Effector CD4-positive, alpha-beta T cell (primary cell): ENCODE measurements around the gene OXSR1.
"Not testable (repeated sequence)": the region's sequence is repeated elsewhere in the genome, so short reads cannot be mapped to it uniquely, and the experiment has no call there.

Source experiments
- DNase-seq: peaks from one replicate; pipeline ENCODE4 v3.0.0-alpha.2; 2020

OXSR1 gene

DNA sequence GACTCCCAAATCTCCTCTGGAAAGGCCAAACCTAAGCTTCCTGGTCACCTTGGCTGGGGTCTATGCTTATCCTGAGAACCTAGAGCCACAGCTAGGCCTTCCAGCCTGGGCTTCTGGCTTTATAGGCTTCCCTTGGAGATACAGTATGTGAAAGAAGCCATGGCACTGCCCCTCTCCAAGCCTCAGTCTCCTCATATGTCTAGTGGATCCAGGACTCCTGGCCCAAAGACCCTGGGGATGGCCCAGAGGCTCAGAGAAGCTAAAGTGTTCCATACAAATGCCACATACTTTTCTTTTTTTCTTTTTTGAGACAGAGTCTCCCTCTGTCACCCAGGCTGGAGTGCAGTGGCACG lies 37.1 kb upstream of the OXSR1 start:
- DNase-seq: no peak

DNA sequence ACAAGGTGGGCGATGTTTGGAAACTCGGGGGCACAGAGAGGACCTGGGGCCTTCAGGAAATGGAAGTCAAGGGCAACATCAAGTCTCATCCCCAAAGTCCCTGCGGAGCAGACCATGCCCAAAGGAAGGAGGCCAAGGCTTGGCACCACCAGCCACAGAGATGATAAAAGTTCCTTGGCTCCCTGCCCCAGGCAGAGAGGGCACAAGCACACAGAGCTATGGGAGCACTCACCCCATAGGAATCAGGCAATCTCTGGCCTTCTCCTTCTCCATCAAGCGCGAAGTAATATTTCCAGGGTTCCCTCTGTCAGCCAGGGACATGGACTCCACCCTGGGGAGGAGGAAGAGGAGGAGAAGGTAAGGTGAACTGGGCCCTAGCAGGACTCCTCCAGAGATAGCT lies 36.3 kb upstream of the OXSR1 start:
- DNase-seq: no peak

DNA sequence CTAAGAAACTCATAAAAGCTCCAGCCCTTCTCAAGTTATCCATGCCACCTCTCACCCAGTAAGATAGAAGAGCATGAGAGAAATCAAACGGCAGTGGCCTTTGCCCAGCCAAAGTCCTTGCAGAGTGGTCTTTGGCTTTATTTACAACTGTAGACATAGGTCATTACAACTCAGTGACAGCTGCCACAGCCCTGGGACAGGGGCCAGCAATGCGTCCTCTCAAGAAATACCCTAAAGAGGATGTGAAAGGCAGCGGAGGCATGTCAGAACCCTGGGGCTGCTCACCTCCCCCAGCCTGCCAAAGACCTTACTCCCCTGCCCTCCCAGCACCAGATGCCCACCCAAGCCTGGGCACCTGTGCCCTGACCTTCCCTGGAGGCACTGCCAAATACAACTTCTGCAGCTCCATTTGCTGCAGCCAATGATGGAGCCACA lies 34.7 kb upstream of the OXSR1 start:
- no peak for DNase-seq

- DNase-seq: no peak
Observed at GRCh38 chr3:38131621-38132369, 33.5 kb upstream of the OXSR1 start.

DNA sequence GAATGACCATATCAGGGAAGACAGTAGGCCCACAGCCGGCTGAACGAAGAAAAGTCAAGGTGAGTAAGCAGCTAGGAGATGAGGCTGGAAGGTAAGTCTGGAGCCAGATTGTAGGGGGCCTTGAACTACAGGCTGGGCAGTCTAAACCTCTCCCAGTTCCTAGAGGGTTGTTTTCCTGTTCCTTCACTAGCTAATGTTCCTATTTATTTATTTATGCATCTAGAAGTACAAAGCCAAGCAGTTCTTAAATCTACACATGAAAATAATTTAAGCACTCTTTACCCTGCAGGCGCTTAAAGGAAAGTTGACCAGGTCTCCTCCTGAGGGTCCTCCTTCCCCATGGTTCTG lies 32.2 kb upstream of the OXSR1 start:
- no peak for DNase-seq

- no peak for DNase-seq
Observed at GRCh38 chr3:38133557-38134405, 31.6 kb upstream of the OXSR1 start.

- DNase-seq: not testable (repeated sequence)
Observed at GRCh38 chr3:38134517-38135143, 30.7 kb upstream of the OXSR1 start.

DNA sequence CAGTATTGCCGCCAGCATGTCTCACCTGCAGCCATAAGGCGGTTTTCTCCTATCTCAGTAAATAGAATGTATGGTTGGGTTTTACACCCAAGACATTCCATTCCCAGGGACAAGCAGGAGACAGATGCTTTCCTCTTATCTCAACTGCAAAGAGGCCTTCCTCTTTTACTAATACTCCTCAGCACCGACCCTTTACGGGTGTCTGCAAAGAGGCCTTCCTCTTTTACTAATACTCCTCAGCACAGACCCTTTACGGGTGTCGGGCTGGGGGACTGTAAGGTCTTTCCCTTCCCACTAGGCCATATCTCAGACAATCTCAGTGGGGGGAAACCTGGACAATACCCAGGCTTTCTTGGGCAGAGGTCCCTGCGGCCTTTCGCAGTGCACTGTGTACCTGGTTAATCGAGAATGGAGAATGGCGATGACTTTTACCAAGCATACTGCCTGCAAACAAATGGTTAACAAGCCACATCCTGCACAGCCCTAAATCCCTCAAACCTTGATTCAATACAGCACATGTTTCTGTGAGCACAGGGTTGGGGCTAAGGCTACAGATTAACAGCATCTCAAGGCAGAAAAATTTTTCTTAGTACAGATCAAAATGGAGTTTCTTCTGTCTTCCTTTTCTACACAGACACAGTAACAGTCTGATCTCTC lies 29.6 kb upstream of the OXSR1 start:
- DNase-seq: not testable (repeated sequence)

GRCh38 chr3:38136393-38136776 lies 29.0 kb upstream of the OXSR1 start:
- DNase-seq: no peak

- DNase-seq: peak; percentile 95
Observed at GRCh38 chr3:38136777-38137614, 28.3 kb upstream of the OXSR1 start, which contains the start of gene ACAA1. ACAA1 (minus strand) TSS chr3:38137127; CDS start chr3:38137035, 92 bp downstream.

DNA sequence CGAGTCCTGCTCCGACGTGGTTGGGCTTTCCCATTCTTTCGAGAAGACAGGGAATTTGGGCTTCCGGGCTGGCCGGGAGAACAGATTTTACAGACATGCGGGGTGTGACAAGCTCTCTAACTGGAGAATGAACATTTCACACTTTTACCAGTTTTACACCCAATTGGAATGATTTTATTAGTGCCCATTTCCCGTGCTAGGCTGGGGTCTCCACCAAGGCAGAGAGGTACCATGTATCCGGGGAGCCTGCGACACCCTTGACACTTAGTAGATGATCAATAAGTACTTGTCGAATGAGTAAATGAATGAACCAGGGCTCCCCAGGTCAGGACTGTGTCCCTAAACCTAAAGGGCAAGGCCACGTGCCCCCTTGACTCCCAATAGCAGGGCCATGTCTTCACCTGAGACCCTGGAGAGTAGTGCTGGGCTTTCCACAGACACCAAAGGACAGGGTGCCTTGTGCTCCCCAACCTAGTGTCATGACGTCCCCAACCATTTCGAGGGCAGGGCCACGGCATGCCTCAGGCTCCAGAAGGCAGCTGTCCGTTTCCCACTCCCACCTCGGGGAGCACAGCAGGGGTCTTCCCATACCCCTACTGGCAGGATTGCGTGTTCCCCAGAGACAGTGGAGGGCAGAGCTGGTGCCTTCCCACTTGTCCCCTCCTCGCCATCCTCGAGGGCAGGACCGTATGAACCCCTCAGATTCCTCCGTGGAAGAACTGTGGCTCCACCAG lies 27.6 kb upstream of the OXSR1 start:
- peak; percentile 13 for DNase-seq

- DNase-seq: peak; percentile 78
Observed at GRCh38 chr3:38138349-38139190, 26.8 kb upstream of the OXSR1 start, which contains the start of gene MYD88. MYD88 (plus strand) TSS chr3:38138661; CDS start chr3:38138701, 40 bp downstream.

- no peak for DNase-seq
Observed at GRCh38 chr3:38139191-38139590, 26.1 kb upstream of the OXSR1 start.

- no peak for DNase-seq
Observed at GRCh38 chr3:38139652-38140051, 25.7 kb upstream of the OXSR1 start.

DNA sequence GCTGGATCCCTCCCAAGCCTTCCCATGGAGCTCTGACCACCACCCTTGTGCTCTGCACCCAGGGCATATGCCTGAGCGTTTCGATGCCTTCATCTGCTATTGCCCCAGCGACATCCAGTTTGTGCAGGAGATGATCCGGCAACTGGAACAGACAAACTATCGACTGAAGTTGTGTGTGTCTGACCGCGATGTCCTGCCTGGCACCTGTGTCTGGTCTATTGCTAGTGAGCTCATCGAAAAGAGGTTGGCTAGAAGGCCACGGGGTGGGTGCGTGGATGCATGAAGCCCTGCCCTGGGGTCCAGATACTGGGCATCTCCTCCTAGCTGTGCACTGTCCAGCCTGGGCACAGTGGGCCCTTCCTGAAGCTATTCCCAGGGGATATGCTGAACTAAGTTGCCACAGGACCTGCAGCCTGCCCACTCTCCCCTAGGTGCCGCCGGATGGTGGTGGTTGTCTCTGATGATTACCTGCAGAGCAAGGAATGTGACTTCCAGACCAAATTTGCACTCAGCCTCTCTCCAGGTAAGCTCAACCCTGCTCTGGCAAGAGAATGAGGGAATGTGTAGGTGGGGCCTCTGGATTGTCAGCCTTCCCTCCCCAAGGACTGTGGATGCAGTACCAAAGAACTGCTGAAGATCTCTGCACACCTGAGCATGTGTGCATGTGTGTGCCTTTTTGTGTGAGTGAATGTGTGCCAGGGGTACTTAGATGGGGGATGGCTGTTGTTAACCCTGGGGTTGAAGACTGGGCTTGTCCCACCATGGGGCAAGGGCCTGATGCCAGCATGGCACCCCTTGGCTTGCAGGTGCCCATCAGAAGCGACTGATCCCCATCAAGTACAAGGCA lies 24.8 kb upstream of the OXSR1 start:
- no peak for DNase-seq

DNA sequence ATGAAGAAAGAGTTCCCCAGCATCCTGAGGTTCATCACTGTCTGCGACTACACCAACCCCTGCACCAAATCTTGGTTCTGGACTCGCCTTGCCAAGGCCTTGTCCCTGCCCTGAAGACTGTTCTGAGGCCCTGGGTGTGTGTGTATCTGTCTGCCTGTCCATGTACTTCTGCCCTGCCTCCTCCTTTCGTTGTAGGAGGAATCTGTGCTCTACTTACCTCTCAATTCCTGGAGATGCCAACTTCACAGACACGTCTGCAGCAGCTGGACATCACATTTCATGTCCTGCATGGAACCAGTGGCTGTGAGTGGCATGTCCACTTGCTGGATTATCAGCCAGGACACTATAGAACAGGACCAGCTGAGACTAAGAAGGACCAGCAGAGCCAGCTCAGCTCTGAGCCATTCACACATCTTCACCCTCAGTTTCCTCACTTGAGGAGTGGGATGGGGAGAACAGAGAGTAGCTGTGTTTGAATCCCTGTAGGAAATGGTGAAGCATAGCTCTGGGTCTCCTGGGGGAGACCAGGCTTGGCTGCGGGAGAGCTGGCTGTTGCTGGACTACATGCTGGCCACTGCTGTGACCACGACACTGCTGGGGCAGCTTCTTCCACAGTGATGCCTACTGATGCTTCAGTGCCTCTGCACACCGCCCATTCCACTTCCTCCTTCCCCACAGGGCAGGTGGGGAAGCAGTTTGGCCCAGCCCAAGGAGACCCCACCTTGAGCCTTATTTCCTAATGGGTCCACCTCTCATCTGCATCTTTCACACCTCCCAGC lies 24.0 kb upstream of the OXSR1 start:
- no peak for DNase-seq

DNA sequence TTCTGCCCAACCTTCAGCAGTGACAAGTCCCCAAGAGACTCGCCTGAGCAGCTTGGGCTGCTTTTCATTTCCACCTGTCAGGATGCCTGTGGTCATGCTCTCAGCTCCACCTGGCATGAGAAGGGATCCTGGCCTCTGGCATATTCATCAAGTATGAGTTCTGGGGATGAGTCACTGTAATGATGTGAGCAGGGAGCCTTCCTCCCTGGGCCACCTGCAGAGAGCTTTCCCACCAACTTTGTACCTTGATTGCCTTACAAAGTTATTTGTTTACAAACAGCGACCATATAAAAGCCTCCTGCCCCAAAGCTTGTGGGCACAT lies 23.4 kb upstream of the OXSR1 start:
- no peak for DNase-seq

GRCh38 chr3:38142959-38143358 lies 22.4 kb upstream of the OXSR1 start:
- DNase-seq: no peak

DNA sequence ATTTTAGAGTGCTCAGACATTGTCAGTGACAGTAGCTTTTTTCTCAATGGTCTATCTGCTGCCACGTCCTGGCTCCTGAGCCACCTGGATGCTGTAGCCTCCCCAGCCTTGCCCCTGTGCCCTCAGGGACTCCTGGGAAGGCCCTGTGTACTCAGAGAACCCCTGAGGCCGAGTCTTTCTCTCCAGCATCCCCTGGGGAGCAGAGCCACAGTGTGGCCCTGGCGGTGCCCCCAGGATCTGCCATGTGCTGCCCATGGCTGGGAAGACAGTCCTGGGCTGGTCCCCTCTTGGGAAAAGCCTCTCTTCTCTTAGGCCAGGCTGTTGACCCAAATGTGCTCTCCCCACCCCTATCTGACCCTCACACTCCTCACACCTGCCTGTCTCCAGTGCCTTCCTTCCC lies 21.8 kb upstream of the OXSR1 start:
- no peak for DNase-seq
